ENCODE data around the gene CHRM1.

- TF ChIP-seq, protein P1, sequence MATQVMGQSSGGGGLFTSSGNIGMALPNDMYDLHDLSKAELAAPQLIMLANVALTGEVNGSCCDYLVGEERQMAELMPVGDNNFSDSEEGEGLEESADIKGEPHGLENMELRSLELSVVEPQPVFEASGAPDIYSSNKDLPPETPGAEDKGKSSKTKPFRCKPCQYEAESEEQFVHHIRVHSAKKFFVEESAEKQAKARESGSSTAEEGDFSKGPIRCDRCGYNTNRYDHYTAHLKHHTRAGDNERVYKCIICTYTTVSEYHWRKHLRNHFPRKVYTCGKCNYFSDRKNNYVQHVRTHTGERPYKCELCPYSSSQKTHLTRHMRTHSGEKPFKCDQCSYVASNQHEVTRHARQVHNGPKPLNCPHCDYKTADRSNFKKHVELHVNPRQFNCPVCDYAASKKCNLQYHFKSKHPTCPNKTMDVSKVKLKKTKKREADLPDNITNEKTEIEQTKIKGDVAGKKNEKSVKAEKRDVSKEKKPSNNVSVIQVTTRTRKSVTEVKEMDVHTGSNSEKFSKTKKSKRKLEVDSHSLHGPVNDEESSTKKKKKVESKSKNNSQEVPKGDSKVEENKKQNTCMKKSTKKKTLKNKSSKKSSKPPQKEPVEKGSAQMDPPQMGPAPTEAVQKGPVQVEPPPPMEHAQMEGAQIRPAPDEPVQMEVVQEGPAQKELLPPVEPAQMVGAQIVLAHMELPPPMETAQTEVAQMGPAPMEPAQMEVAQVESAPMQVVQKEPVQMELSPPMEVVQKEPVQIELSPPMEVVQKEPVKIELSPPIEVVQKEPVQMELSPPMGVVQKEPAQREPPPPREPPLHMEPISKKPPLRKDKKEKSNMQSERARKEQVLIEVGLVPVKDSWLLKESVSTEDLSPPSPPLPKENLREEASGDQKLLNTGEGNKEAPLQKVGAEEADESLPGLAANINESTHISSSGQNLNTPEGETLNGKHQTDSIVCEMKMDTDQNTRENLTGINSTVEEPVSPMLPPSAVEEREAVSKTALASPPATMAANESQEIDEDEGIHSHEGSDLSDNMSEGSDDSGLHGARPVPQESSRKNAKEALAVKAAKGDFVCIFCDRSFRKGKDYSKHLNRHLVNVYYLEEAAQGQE (IDR thresholded peaks at IDR 0.05; ENCODE audit: insufficient replicate concordance, low read depth): no peak
- TF ChIP-seq SPI1 (IDR thresholded peaks at IDR 0.05; ENCODE audit: borderline replicate concordance, low read depth): no peak
These were observed 12.1 kb upstream of the CHRM1 start for GRCh38 chr11:62933285-62933684.

Data from HL-60 (cell line).